NOMO-1 treated with dmso at 0.1 percent for 144 hours (cell line): Measurements from ENCODE around the gene SGO1.

ENCODE experiments used
- DNase-seq: peaks from one replicate; lab custom pipeline; 2025; ENCODE audit not compliant: unreplicated experiment; lab: John Stamatoyannopoulos, UW

The SGO1 gene

DNA sequence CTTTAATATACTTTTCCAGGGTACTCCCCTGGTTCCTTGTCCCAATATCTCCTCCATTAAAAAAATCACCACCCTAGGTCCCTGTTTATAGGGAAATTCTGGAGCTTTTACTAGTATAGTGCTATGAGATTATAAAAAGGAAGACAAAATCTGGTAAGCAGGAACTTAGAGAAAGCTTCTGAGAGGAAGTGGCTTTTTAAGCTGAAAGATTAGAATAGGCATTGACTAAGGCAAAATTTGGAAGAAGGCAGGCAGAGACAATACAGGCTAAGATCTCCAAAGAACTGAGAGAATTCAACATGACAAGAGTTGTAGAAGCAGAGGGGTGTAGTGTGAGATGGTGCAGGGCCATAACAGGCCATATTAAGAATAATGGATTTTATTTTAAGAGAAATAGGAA is 25.8 kb downstream of the SGO1 start:
- DNase-seq = no peak

DNA sequence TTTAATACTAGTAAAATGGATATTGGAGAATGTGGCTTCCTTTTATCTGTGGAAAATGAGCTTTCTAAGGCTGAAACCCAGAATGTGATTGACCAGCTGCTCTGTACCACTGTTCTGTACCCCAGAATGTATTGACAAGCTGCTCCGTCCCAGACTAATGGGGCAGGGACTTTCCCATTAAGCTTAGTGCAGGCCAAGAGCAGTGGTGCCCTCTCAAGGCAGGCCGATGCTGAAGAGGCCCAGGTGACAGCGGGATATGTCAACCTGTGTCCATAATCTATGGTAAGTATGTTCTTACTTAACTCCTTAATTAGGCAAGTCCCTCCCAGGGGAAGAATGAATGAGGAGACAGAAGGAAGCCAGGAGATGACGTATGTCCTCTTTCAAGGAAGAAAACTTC is 31.1 kb downstream of the SGO1 start:
- no peak for DNase-seq

GRCh38 chr3:20154078-20154477 is 31.9 kb downstream of the SGO1 start:
- DNase-seq = no peak

DNA sequence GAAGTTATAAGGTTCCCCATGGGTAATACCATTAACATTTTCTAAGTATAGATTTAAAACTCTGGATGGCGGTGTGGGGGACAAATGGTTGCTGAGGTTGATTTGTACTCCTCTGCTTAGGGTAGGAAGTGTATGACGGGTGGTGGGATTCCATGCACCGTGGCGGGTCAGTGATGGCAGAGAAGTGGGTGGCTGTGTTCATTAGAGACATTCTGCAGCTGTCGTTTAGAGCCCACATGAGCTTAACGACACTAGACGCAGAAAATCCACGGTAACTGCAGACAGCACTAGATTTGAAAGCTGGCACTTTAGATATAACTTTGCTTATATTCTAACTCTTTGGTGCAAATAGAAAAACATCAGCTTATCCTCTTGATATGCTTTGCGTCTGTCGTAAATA is 37.5 kb downstream of the SGO1 start:
- no peak for DNase-seq

- no peak for DNase-seq
Observed at GRCh38 chr3:20147361-20147760, 38.6 kb downstream of the SGO1 start.

- no peak for DNase-seq
Observed at GRCh38 chr3:20146301-20146700, 39.7 kb downstream of the SGO1 start.

- no peak for DNase-seq
Observed at GRCh38 chr3:20145874-20146273, 40.1 kb downstream of the SGO1 start.

DNA sequence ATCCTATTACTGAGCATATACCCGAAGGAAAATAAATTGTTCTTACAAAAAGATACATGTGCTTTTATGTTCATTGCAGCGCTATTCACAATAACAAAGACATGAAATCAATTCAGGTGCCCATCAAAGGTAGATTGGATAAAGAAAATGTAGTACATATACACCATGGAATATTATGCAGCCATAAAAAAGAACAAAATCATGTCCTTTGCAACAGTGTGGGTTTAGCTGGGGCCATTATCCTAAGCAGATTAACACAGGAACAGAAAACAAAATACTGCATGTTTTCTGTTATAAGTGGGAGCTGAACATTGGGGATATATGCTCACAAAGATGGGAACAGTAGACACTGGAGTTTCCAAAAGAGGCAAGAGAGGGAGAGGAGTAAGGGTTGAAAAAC is 42.5 kb downstream of the SGO1 start:
- no peak for DNase-seq

GRCh38 chr3:20142517-20142916 is 43.5 kb downstream of the SGO1 start:
- no peak for DNase-seq

GRCh38 chr3:20141851-20142250 is 44.2 kb downstream of the SGO1 start:
- DNase-seq = no peak

GRCh38 chr3:20141316-20141715 is 44.7 kb downstream of the SGO1 start:
- DNase-seq = no peak

DNA sequence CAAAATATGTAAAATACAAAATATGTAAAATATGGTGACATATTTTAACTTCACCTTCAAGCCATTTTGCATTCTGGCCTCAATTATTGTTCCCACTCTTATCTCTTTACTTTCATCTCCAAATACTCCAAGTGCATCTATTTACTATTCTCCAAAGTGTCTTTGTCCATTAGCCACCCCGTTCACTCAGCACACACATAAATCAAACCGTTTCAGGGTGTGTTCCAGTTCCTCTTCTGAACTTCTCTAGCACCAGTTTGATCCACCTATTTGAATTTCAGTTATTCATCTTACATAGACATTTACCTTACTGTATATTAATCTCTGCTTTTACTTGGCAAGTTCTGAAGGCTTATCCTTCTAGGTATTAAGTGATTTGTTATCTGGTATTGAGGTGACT is 45.1 kb downstream of the SGO1 start:
- no peak for DNase-seq

- no peak for DNase-seq
Observed at GRCh38 chr3:20137647-20138046, 48.4 kb downstream of the SGO1 start.

DNA sequence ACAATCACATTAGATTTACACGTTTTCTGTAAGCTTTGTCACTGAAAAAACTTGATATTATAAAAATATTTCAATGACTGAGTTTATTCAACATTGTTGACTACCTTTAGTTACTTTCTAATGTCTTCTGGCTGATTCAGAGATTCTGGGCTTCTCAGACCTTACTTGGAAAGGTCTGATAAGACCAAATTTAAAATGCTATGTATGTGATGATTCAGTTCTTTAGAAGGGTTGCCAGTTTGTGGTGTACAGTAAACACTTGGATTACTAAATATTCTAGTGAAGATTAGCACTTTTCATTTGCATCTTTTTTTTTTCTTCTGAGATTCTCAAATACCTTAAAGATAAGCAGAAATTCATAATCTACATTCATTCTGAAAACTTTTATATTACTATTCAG is 49.8 kb downstream of the SGO1 start:
- DNase-seq = no peak

DNA sequence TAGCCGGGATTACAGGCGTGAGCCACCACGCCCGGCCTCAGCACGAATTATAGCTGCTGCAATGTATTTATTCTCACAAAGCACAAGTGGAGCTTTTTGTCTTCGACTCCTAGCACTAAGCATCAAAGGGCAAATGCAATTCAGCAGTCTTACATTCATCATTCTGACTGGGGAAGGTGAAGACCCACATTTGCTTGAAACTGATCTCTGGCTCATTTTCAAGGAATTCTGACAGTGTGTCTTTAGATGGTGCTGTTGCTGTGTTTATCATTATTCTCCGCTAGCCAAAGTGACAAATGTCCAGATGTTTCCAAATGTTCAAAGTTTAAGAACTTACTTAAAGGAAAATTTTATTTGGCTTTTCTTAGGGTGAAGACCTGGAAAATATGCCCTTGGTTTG is 55.9 kb downstream of the SGO1 start:
- no peak for DNase-seq

- no peak for DNase-seq
Observed at GRCh38 chr3:20128358-20128757, 57.6 kb downstream of the SGO1 start.

- DNase-seq = peak; percentile 60
Observed at GRCh38 chr3:20125897-20126296, 60.1 kb downstream of the SGO1 start.

GRCh38 chr3:20125289-20125688 is 60.7 kb downstream of the SGO1 start:
- no peak for DNase-seq

DNA sequence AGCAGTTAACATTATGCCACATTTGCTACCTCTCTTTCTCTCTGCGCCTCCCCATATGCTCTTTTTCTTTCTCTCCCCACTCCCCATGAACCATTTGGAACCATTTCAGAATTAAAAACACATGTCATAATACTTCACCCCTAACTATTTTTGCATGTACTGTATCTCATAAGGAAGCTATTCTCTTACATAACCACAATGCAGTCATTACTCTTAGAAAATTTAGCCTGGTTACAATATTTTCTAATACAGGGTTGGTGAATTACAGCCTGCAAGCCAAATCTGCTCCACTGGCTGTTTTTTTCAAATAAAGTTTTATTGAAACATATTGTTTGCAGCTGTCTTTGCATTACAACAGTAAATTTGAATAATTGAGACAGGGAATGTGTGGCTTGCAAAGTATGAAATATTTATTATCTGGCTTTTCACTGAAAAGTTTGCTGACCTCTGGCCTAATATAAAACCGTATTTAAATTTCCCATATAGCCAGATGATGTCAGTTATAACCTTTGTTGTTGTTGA is 62.8 kb downstream of the SGO1 start:
- DNase-seq = no peak

DNA sequence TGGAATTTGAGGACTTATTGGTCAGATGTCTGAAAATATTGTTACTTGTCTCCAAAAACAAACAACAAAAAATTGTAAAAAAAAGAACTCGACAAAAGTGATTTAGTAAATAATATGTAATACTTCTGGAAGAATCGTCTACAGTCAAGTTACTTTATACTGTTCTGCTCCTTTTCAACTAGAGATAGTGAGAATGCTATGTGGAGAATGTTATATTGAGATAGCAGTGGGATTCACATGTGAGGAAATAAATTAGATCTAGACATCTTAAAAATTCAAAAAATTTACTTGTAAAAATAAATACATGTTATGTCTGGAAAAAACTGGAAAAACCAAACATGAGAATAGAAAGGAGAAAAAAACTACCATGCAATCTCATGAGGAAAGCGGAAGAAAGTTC is 64.9 kb downstream of the SGO1 start:
- DNase-seq = no peak
